ENCODE measurements around the gene MORN5. TPM values are rescaled to one million over a fixed set of nuclear protein-coding genes. Genes with fewer than 3 reads are reported as not detected.

Gene MORN5
- total and polyA plus RNA-seq, 2 experiments from 2014 or later, result not detected

DNA sequence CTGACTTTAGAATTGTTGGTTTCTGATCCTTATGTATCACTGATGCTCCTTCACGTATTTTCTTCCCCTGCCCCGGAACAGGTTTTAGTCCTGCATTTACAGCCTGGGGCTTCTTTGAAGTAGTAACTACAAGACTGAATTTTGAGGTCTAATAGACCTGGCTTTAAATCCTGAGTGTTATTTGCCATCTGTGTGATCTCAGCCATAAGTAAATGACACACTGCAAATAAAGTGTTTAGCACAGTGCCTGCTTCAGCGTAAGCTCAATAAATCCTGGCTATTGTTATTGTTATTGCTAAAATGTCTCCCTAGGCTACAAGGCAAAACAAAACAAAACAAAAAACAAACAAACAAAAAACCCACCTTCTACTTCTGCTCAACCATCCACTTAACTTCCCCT, 84.6 kb downstream of the MORN5 start:
- H2AFZ ChIP-seq, result no peak overlapping the region
- H4K20me1 ChIP-seq (ENCODE audit: insufficient read depth), result no peaks in the 10 kb centered on the region
- no peaks in the 10 kb centered on the region for H3K4me1 ChIP-seq (ENCODE audit: insufficient read depth)
- peaks cover 69% of the 10 kb centered on the region for H3K36me3 ChIP-seq (ENCODE audit: low read depth)
- H3F3A ChIP-seq (ENCODE audit: insufficient read depth), result 0 out of 2 replicates have a peak, but pooled peaks cover 17% of the 10 kb centered on the region
- no peaks in the 10 kb centered on the region for H3K79me2 ChIP-seq (ENCODE audit: insufficient read depth)
- H3K27me3 ChIP-seq (replicated peaks; ENCODE audit: insufficient read depth), result no peaks in the 10 kb centered on the region
- TF ChIP-seq EZH2 (IDR thresholded peaks at IDR 0.05; ENCODE audit: insufficient read depth, poor library complexity, severe bottlenecking) (no peak), EZH2phosphoT487 (IDR thresholded peaks at IDR 0.05; ENCODE audit: insufficient read depth, low read depth) (no peak)
- in situ Hi-C loops (cut with MboI), result no loop called here
- WGBS, 2 experiments (ENCODE audit: low coverage in 1 of 2, low lambda C conversion rate in 2 of 2, missing lambda C conversion rate in 2 of 2), result 98 to 99% methylated on average over 3 of the region's 3 CpGs
- no peak for DNase-seq
- H3K9me2 ChIP-seq (ENCODE audit: insufficient read depth), result no peaks in the 10 kb centered on the region
- no peak overlapping the region for H3K27ac ChIP-seq
- H3K4me3 ChIP-seq, result no peak overlapping the region
- H3K9ac ChIP-seq, result no peak overlapping the region
- no peak overlapping the region for H3K4me2 ChIP-seq (ENCODE audit: unreplicated experiment)
- H3K9me3 ChIP-seq (ENCODE audit: low read depth), result no peaks in the 10 kb centered on the region

DNA sequence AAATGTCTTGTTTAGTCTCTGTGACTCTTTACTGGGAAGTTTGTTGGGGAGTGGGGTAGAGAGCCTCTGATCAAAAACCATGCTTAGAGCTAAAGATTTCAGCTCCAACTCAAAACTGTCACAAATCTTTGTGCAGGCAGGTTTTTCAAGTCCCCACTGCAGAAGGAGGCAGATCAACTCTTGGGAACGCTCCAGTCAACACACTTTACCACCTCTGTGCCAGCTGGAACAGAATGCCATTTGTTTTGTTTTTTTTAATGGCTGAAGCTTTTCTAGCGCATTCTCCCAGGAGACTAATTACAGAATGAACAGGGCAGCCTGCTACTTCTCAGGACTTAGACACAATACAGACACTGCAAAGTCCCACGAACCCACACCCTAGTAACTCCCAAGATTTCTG, 87.0 kb downstream of the MORN5 start:
- in situ Hi-C loops (cut with MboI), result no loop called here
- H3K4me2 ChIP-seq (ENCODE audit: unreplicated experiment), result no peak overlapping the region
- peaks cover 55% of the 10 kb centered on the region for H3K36me3 ChIP-seq (ENCODE audit: low read depth)

DNA sequence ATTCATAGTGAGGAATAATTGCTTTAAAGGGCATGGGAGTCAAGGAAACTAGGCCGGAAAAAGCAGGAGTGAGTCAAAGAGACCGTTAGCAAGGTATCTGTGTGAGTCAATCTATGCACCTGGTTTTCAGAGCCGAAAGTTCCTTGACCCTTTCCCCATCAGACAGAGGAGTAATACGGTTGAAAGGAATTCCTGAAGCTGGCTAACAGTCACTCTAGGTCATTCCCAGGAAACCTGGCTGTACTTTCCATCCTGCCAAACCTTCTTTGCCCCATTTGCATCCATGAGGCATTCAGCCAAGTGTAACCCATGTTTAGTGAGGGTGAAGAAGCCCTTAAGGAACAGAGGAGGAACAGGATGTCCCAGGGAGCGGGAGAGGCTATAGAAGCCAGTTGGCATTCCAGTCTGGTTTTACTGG, 88.7 kb downstream of the MORN5 start:
- Histone ChIP-seq H2AFZ (no peak overlapping the region), H3K9ac (no peak overlapping the region), H3K79me2 (ENCODE audit: insufficient read depth) (peaks cover 18% of the 10 kb centered on the region; the same call in 1 of the 2 replicates), H3K9me2 (ENCODE audit: insufficient read depth) (no peaks in the 10 kb centered on the region), H4K20me1 (ENCODE audit: insufficient read depth) (no peaks in the 10 kb centered on the region), H3K27me3 (replicated peaks; ENCODE audit: insufficient read depth) (no peaks in the 10 kb centered on the region), H3K9me3 (ENCODE audit: low read depth) (no peaks in the 10 kb centered on the region), H3F3A (ENCODE audit: insufficient read depth) (0 out of 2 replicates have a peak, but pooled peaks cover 8% of the 10 kb centered on the region), H3K36me3 (ENCODE audit: low read depth) (peaks cover 43% of the 10 kb centered on the region), H3K4me1 (ENCODE audit: insufficient read depth) (no peaks in the 10 kb centered on the region), H3K4me2 (ENCODE audit: unreplicated experiment) (no peak overlapping the region), H3K27ac (no peak overlapping the region), H3K4me3 (no peak overlapping the region)
- 93 to 98% methylated on average over 5 of the region's 5 CpGs for WGBS, 2 experiments (ENCODE audit: low coverage in 1 of 2, low lambda C conversion rate in 2 of 2, missing lambda C conversion rate in 2 of 2)
- in situ Hi-C loops (cut with MboI), result no loop called here
- TF ChIP-seq EZH2phosphoT487 (IDR thresholded peaks at IDR 0.05; ENCODE audit: insufficient read depth, low read depth) (no peak), EZH2 (IDR thresholded peaks at IDR 0.05; ENCODE audit: insufficient read depth, poor library complexity, severe bottlenecking) (no peak)
- no peak for DNase-seq

More for the DNA sequence above, 87.0 kb downstream of the MORN5 start:
- no peak overlapping the region for H3K27ac ChIP-seq
- 0 out of 2 replicates have a peak, but pooled peaks cover 5% of the 10 kb centered on the region for H3K79me2 ChIP-seq (ENCODE audit: insufficient read depth)
- no peaks in the 10 kb centered on the region for H3K27me3 ChIP-seq (replicated peaks; ENCODE audit: insufficient read depth)
- no peak overlapping the region for H3K9ac ChIP-seq
- H3F3A ChIP-seq (ENCODE audit: insufficient read depth), result 0 out of 2 replicates have a peak, but pooled peaks cover 8% of the 10 kb centered on the region
- TF ChIP-seq EZH2 (IDR thresholded peaks at IDR 0.05; ENCODE audit: insufficient read depth, poor library complexity, severe bottlenecking), result no peak
- no peak for TF ChIP-seq EZH2phosphoT487 (IDR thresholded peaks at IDR 0.05; ENCODE audit: insufficient read depth, low read depth)
- no peak for DNase-seq
- no peaks in the 10 kb centered on the region for H3K9me2 ChIP-seq (ENCODE audit: insufficient read depth)
- no peaks in the 10 kb centered on the region for H4K20me1 ChIP-seq (ENCODE audit: insufficient read depth)
- no peaks in the 10 kb centered on the region for H3K4me1 ChIP-seq (ENCODE audit: insufficient read depth)
- no peak overlapping the region for H2AFZ ChIP-seq
- H3K4me3 ChIP-seq, result no peak overlapping the region
- no peaks in the 10 kb centered on the region for H3K9me3 ChIP-seq (ENCODE audit: low read depth)
- WGBS, 2 experiments (ENCODE audit: low coverage in 1 of 2, low lambda C conversion rate in 2 of 2, missing lambda C conversion rate in 2 of 2), result 98 to 100% methylated on average over 3 of the region's 3 CpGs

Small RNAs within 50 kb of the gene (microRNA-seq; reads per million reads assigned to microRNA genes)
- not detected for gene MIR4478 (ENCODE audit: borderline number of aligned reads)

Small RNAs within 50 kb of the gene (small RNA-seq; reads per million reads assigned to genes)
- gene MIR4478 (ENCODE audit: low read depth, low replicate concordance), result not detected

Other genes starting within 250 kb of the MORN5 start
- 6.3 and 6.4 TPM in 2 replicates for gene TTLL11, start 66.6 kb upstream of the MORN5 start, total RNA-seq (2014; rRNA removed; shearing (Covaris generic))
- 5.0 and 5.1 TPM in 2 replicates for gene TTLL11, start 66.6 kb upstream of the MORN5 start, polyA plus RNA-seq (2016; fragmentation: Nextera tagmentation; extraction: Ambion mirVana)
- gene NDUFA8, start 129 bp upstream of the MORN5 start, total RNA-seq (2014; rRNA removed; shearing (Covaris generic)), result 35.5 and 47.4 TPM in 2 replicates
- 126 and 133 TPM in 2 replicates for gene NDUFA8, start 129 bp upstream of the MORN5 start, polyA plus RNA-seq (2016; fragmentation: Nextera tagmentation; extraction: Ambion mirVana)
- gene LHX6, start 69.0 kb downstream of the MORN5 start, total RNA-seq (2014; rRNA removed; shearing (Covaris generic)), result not detected in 2 replicates
- gene LHX6, start 69.0 kb downstream of the MORN5 start, polyA plus RNA-seq (2016; fragmentation: Nextera tagmentation; extraction: Ambion mirVana), result not detected in 2 replicates
- gene RBM18, start 104.9 kb downstream of the MORN5 start, total RNA-seq (2014; rRNA removed; shearing (Covaris generic)), result 11.6 and 12.8 TPM in 2 replicates
- 30.8 and 32.6 TPM in 2 replicates for gene RBM18, start 104.9 kb downstream of the MORN5 start, polyA plus RNA-seq (2016; fragmentation: Nextera tagmentation; extraction: Ambion mirVana)
- 22.8 and 30.8 TPM in 2 replicates for gene MRRF, start 105.0 kb downstream of the MORN5 start, total RNA-seq (2014; rRNA removed; shearing (Covaris generic))
- gene MRRF, start 105.0 kb downstream of the MORN5 start, polyA plus RNA-seq (2016; fragmentation: Nextera tagmentation; extraction: Ambion mirVana), result 23.7 and 26.8 TPM in 2 replicates
- 39.6 and 51.5 TPM in 2 replicates for gene PTGS1, start 211.1 kb downstream of the MORN5 start, total RNA-seq (2014; rRNA removed; shearing (Covaris generic))
- 43.8 and 44.9 TPM in 2 replicates for gene PTGS1, start 211.1 kb downstream of the MORN5 start, polyA plus RNA-seq (2016; fragmentation: Nextera tagmentation; extraction: Ambion mirVana)

Measured in GM23248 (cell line).